Measurements from ENCODE around the gene CYP2A13.

GRCh38 chr19:41083516-41083915 is 4.7 kb upstream of the CYP2A13 start:
- TF ChIP-seq CTCF (conservative IDR thresholded peaks at IDR 0.05; ENCODE audit: low read length) (no peak), EZH2phosphoT487 (IDR thresholded peaks at IDR 0.05; ENCODE audit: borderline replicate concordance, low read depth, low read length) (no peak)
